Spleen (tissue), 11 donors: ENCODE data around the gene UBE2E2. TPM values are rescaled to one million over a fixed set of nuclear protein-coding genes. Genes with fewer than 3 reads are reported as not detected.

ENCODE experiments used
- DNase-seq: peaks from one replicate; pipeline ENCODE4 v3.0.0-alpha.2; 2020
- H3K27ac ChIP-seq, 8 donors: fragments of 200-600 bp; sonication (generic) in 7 of 8; 1 replicate in 4 of 8; 2 replicates in 4 of 8; pipeline versions ENCODE4 v1.5.0 to v1.8.0; 2016 to 2021; ENCODE audit warnings: inconsistent platforms in 4 of 8, mild to moderate bottlenecking in 4 of 8, moderate library complexity in 1 of 8
- H3K27me3 ChIP-seq, 7 donors: fragments of 200-600 bp; sonication (generic) in 6 of 7; replicated peaks in 1 of 7; 1 replicate in 4 of 7; 2 replicates in 3 of 7; pipeline versions ENCODE4 v1.5.0 to v1.8.0; 2016 to 2021; ENCODE audit warnings: inconsistent platforms in 3 of 7, mild to moderate bottlenecking in 1 of 7
- H3K36me3 ChIP-seq, 6 donors: fragments of 200-600 bp; sonication (generic) in 5 of 6; 1 replicate in 4 of 6; 2 replicates in 2 of 6; pipeline versions ENCODE4 v1.5.0 to v1.8.0; 2016 to 2021; ENCODE audit warnings: inconsistent platforms in 2 of 6
- H3K4me1 ChIP-seq, 6 donors: fragments of 200-600 bp; sonication (generic) in 5 of 6; 1 replicate in 3 of 6; 2 replicates in 3 of 6; pipeline versions ENCODE4 v1.5.0 to v1.8.0; 2016 to 2021; ENCODE audit warnings: inconsistent platforms in 3 of 6
- H3K4me3 ChIP-seq, 8 donors: fragments of 200-600 bp; sonication (generic) in 7 of 8; 1 replicate in 4 of 8; 2 replicates in 4 of 8; pipeline versions ENCODE4 v1.5.0 to v1.8.0; 2016 to 2021; ENCODE audit warnings: inconsistent platforms in 4 of 8, mild to moderate bottlenecking in 4 of 8, moderate library complexity in 2 of 8
- H3K9me3 ChIP-seq, 8 donors: fragments of 200-600 bp; sonication (generic) in 7 of 8; 1 replicate in 4 of 8; 2 replicates in 4 of 8; pipeline versions ENCODE4 v1.5.0 to v1.8.0; 2016 to 2021; ENCODE audit warnings: inconsistent platforms in 4 of 8
- POLR2A ChIP-seq, 3 donors: fragments of 450-650 bp; IDR thresholded peaks; one replicate each; pipeline ENCODE4 v1.5.1; 2017; ENCODE audit warnings: antibody characterized with exemption in 3 of 3, mild to moderate bottlenecking in 1 of 3
- POLR2AphosphoS5 ChIP-seq, 3 donors: sonication (generic); formaldehyde crosslinking; IDR thresholded peaks; one replicate each; pipeline ENCODE4 v1.5.1; 2017; ENCODE audit warnings: antibody characterized with exemption in 3 of 3
- WGBS, 5 donors: extraction: QIAGEN DNeasy Blood & Tissue Kit in 3 of 5; methylation state at CpG; one replicate each; pipeline versions ENCODE4 v1.1.5 to v1.1.7; 2013 to 2018; 5-methylcytosine and 5-hydroxymethylcytosine counted together
- intact Hi-C: fragments of 100-400 bp; cut with DNase I; formaldehyde crosslinking; loops from one replicate; pipeline ENCODE4 v1.15.0; 2023; ENCODE audit warnings: low total_unique reads
- polyA plus RNA-seq, 3 donors: library from polyadenylated mRNA; stranded (reverse); fragments of 200-250 nt; gene quantifications; one replicate each; pipeline ENCODE4 v1.2.1, GENCODE V29; 2013
- total RNA-seq, 7 donors: library from RNA; depleted of rRNA in 3 of 7; stranded (reverse); fragments of >200 nt in 3 of 7; fragmentation: NEBNext Ultra II Directional in 4 of 7; extraction: Animal tissue kit (Norgen Biotek cat#: 25700) in 4 of 7; gene quantifications; one replicate each; pipeline versions ENCODE4 v1.1.0 to v1.2.1, GENCODE V29; 2016 to 2021
- TF ChIP-seq, protein P1 (sequence below), 11 experiments: fragments of 200-600 bp in 7 of 11; fragments of 450-650 bp in 4 of 11; sonication (generic) in 4 of 11; IDR thresholded peaks in 8 of 11; conservative IDR thresholded peaks in 3 of 11; 1 replicate in 7 of 11; 2 replicates in 4 of 11; pipeline versions ENCODE4 v1.4.0 to v1.8.0; 2016 to 2021; ENCODE audit warnings: antibody characterized with exemption in 11 of 11, inconsistent platforms in 4 of 11, mild to moderate bottlenecking in 1 of 11
- donor health status: healthy with polysubstance abuse.
- donor health status: DM: no; HTN: no; CAD: no; lungs with moderate emphysema.
- donor health status: DM: no; HTN: no; CAD: no.
- donor health status: Bipolar disorder and iron deficiency.
- donor health status: healthy.
- donor health status: DM: no; HTN: no; CAD: no.
- donor health status: DM: yes; HTN: yes; CAD: no.

The UBE2E2 gene
- total and polyA plus RNA-seq, 10 donors = 27.9 to 87.6 (median 41.2) TPM

DNA sequence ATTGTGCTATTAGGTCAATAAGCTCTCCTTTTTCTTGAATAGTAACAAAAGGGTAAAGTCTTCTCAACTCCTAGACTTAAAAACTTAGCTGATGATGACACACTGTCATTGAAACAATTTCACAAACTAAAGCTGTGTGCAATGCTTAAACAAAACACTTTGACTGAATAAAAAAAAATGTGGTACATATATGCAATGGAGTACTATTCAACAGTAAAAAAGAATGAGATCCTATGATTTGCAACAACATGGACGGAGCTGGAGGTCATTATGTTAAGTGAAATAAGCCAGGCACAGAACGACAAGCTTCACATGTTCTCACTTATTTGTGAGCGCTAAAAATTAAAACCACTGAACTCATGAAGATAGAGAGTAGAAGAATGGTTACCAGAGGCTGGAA, 370.7 kb downstream of the UBE2E2 start:
- H3K36me3 ChIP-seq = no peaks in the 10 kb centered on the region
- no peaks in the 10 kb centered on the region for H3K27me3 ChIP-seq
- no peak overlapping the region for H3K27ac ChIP-seq
- intact Hi-C loops = no loop called here
- peaks cover 0 to 5% (median 0%) of the 10 kb centered on the region in 8 donors for H3K9me3 ChIP-seq
- H3K4me3 ChIP-seq = no peak overlapping the region
- no peak for DNase-seq
- no peaks in the 10 kb centered on the region for H3K4me1 ChIP-seq
- no peak for TF ChIP-seq POLR2A (IDR thresholded peaks at IDR 0.05)
- no peak for TF ChIP-seq POLR2AphosphoS5 (IDR thresholded peaks at IDR 0.05)
- TF ChIP-seq, protein P1, sequence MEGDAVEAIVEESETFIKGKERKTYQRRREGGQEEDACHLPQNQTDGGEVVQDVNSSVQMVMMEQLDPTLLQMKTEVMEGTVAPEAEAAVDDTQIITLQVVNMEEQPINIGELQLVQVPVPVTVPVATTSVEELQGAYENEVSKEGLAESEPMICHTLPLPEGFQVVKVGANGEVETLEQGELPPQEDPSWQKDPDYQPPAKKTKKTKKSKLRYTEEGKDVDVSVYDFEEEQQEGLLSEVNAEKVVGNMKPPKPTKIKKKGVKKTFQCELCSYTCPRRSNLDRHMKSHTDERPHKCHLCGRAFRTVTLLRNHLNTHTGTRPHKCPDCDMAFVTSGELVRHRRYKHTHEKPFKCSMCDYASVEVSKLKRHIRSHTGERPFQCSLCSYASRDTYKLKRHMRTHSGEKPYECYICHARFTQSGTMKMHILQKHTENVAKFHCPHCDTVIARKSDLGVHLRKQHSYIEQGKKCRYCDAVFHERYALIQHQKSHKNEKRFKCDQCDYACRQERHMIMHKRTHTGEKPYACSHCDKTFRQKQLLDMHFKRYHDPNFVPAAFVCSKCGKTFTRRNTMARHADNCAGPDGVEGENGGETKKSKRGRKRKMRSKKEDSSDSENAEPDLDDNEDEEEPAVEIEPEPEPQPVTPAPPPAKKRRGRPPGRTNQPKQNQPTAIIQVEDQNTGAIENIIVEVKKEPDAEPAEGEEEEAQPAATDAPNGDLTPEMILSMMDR (IDR thresholded peaks at IDR 0.05 in 8 of 11, conservative IDR thresholded peaks at IDR 0.05 in 3 of 11) = no peak
- 77 to 96% (median 94%) methylated on average over 3 of the region's 3 CpGs for WGBS, 5 donors

DNA sequence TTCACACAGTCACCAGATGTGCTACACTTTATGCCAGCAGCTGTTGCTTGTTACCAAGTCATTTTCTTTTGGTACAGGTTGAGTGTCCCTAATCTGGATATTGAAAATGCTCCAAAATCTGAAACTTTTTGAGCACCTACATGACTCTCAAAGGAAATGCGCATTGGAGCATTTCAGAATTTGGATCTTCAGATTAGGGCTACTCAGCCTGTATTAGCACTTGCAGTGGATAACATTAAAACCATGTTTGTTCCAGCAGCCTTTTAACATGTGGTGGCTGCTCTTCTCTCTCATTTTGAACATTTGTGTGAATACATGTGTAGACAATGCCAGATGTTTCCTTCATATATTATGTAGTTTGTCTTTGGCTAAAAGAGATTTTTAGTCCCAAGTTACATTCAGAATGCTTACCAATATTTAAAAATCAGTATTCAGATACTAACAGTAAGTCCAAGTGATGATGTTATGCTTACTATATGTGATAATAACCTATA, 371.7 kb downstream of the UBE2E2 start:
- no peak overlapping the region for H3K4me3 ChIP-seq
- H3K27me3 ChIP-seq = no peaks in the 10 kb centered on the region
- peaks cover 0 to 5% (median 0%) of the 10 kb centered on the region in 8 donors for H3K9me3 ChIP-seq
- no peaks in the 10 kb centered on the region for H3K36me3 ChIP-seq
- DNase-seq = no peak
- no peak overlapping the region for H3K27ac ChIP-seq
- 93 to 100% (median 96%) methylated on average over 1 of the region's 1 CpG for WGBS, 5 donors
- TF ChIP-seq POLR2AphosphoS5 (IDR thresholded peaks at IDR 0.05) (no peak), POLR2A (IDR thresholded peaks at IDR 0.05) (no peak)
- TF ChIP-seq, protein P1 (IDR thresholded peaks at IDR 0.05 in 8 of 11, conservative IDR thresholded peaks at IDR 0.05 in 3 of 11) = no peak
- intact Hi-C loops = no loop called here
- no peaks in the 10 kb centered on the region for H3K4me1 ChIP-seq

DNA sequence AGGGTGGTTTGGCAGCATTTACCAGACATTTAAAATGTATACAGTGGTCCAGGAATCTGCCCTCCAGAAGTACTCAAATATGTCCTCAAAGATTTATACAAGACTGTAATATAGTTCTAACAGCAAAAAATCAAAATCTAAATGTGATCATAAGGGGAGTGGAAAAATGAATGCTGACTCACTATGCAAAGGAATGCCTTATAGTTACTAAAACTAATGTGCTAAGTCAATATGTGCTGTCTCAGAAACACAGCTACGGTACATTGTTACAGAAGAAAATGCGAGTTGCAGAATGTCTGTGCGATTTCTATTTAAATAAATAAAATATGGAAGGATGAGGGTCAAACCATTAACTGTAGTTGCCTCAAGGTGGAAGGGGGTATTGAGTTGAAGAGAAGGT, 372.6 kb downstream of the UBE2E2 start:
- Histone ChIP-seq H3K36me3 (no peaks in the 10 kb centered on the region), H3K9me3 (peaks cover 0 to 5% (median 0%) of the 10 kb centered on the region in 8 donors), H3K27me3 (no peaks in the 10 kb centered on the region), H3K4me3 (no peak overlapping the region), H3K27ac (no peak overlapping the region), H3K4me1 (no peaks in the 10 kb centered on the region)
- WGBS, 5 donors = 94 to 97% (median 95%) methylated on average over 3 of the region's 3 CpGs
- DNase-seq = no peak
- TF ChIP-seq POLR2AphosphoS5 (IDR thresholded peaks at IDR 0.05) (no peak), POLR2A (IDR thresholded peaks at IDR 0.05) (no peak)
- TF ChIP-seq, protein P1 (IDR thresholded peaks at IDR 0.05 in 8 of 11, conservative IDR thresholded peaks at IDR 0.05 in 3 of 11) = no peak
- intact Hi-C loops = no loop called here

DNA sequence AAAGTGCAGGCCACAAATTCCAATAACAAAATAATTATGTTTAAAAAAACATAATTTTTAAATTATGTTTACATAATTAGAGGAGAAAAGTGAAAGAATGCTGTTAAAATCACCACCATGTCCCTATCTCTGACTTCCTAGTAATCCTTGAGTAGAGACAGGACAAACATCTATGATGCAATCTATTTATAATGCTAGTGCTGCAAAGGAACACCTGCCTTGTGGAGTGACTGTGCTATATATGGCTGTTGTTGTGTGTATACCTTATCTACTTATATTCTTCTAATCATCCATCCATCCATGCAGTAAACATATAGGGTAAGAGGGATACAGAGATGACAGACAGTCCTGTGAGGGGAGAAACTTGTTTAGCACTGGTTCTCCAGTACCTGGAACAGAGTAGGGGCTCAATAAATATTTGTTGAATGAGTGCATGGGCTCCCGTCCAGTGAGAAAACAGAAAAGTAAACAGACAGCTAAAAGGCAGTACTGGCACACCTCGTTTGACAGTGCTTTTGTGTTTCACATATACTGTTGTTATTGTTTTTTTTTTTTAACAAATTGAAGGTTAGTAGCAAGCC, 373.3 kb downstream of the UBE2E2 start:
- H3K4me3 ChIP-seq = no peak overlapping the region
- no peak for TF ChIP-seq POLR2AphosphoS5 (IDR thresholded peaks at IDR 0.05)
- no peak for TF ChIP-seq POLR2A (IDR thresholded peaks at IDR 0.05)
- TF ChIP-seq, protein P1 (IDR thresholded peaks at IDR 0.05 in 8 of 11, conservative IDR thresholded peaks at IDR 0.05 in 3 of 11) = no peak
- no peaks in the 10 kb centered on the region for H3K4me1 ChIP-seq
- 79 to 92% (median 86%) methylated on average over 2 of the region's 2 CpGs for WGBS, 5 donors
- H3K36me3 ChIP-seq = no peaks in the 10 kb centered on the region
- H3K27me3 ChIP-seq = no peaks in the 10 kb centered on the region
- peaks cover 0 to 5% (median 0%) of the 10 kb centered on the region in 8 donors for H3K9me3 ChIP-seq
- DNase-seq = no peak
- intact Hi-C loops = no loop called here
- no peak overlapping the region for H3K27ac ChIP-seq
